SK-N-MC (cell line): ENCODE results near the gene CES3.

ENCODE experiments used
- EZH2 ChIP-seq: fragments of 200-600 bp; sonication (generic); IDR thresholded peaks from one replicate; pipeline ENCODE4 v1.6.1; 2017; ENCODE audit warnings: antibody characterized with exemption
- FOXP2 ChIP-seq: optimal IDR thresholded peaks from 2 replicates; pipeline ENCODE3; 2011; ENCODE audit warnings: mild to moderate bottlenecking, moderate library complexity; ENCODE audit not compliant: insufficient read depth; ENCODE audit errors: extremely low read length, control extremely low read depth
- POLR2AphosphoS5 ChIP-seq: IDR thresholded peaks from 2 replicates; pipeline ENCODE4 v1.6.1; 2012; ENCODE audit warnings: mild to moderate bottlenecking, low read depth, low read length, borderline replicate concordance

- TF ChIP-seq EZH2, result no peak
- no peak for TF ChIP-seq POLR2AphosphoS5
- TF ChIP-seq FOXP2, result no peak
Measured at GRCh38 chr16:66930189-66930588, 30.9 kb upstream of the CES3 start.
